ENCODE measurements around the gene SV2B. TPM values are rescaled to one million over a fixed set of nuclear protein-coding genes. Genes with fewer than 3 reads are reported as not detected.

SV2B gene
- total RNA-seq, 1 experiment from 2014 or later: 0.44 TPM

GRCh38 chr15:91329914-91330313, 229.9 kb downstream of the SV2B start:
- ChIA-PET POLR2A (no interaction called here), CTCF (interaction anchor here (2.8 kb wide), 1 partner anchor 27 kb away, joined by 13 read pairs; no protein-coding TSS in a partner anchor)
- no peak for TF ChIP-seq CTCF (IDR thresholded peaks at IDR 0.05; ENCODE audit: unreplicated experiment)
- no peak for DNase-seq (ENCODE audit: unreplicated experiment)
- intact Hi-C loops (cut with micrococcal nuclease): no loop called here
- Mint-ChIP-seq H3K27me3 (ENCODE audit: insufficient read depth, unreplicated experiment) (no peaks in the 10 kb centered on the region), H3K27ac (ENCODE audit: low read depth, unreplicated experiment) (no peak overlapping the region), H3K36me3 (ENCODE audit: insufficient read depth, unreplicated experiment) (peaks cover 5% of the 10 kb centered on the region), H3K9me3 (ENCODE audit: unreplicated experiment) (no peaks in the 10 kb centered on the region), H3K4me1 (ENCODE audit: insufficient read depth, unreplicated experiment) (no peaks in the 10 kb centered on the region), H3K4me3 (ENCODE audit: unreplicated experiment) (no peak overlapping the region)
- no TSS peak for BruUV-seq (replicated peaks)

GRCh38 chr15:91331581-91331980, 231.5 kb downstream of the SV2B start:
- H3K9me3 Mint-ChIP-seq (ENCODE audit: unreplicated experiment): no peaks in the 10 kb centered on the region
- no peak overlapping the region for H3K4me3 Mint-ChIP-seq (ENCODE audit: unreplicated experiment)
- peaks cover 7% of the 10 kb centered on the region for H3K27me3 Mint-ChIP-seq (ENCODE audit: insufficient read depth, unreplicated experiment)
- DNase-seq (ENCODE audit: unreplicated experiment): no peak
- ChIA-PET POLR2A (interaction anchor here (0.6 kb wide), 1 partner anchor 234 kb away, joined by 3 read pairs; no protein-coding TSS in a partner anchor), CTCF (interaction anchor here (0.6 to 2.8 kb wide), 7 partner anchors 29 to 810 kb away, joined by 3 to 13 read pairs (median 4); no protein-coding TSS in a partner anchor)
- no TSS peak for BruUV-seq (replicated peaks)
- no peaks in the 10 kb centered on the region for H3K4me1 Mint-ChIP-seq (ENCODE audit: insufficient read depth, unreplicated experiment)
- TF ChIP-seq CTCF (IDR thresholded peaks at IDR 0.05; ENCODE audit: unreplicated experiment): no peak
- H3K36me3 Mint-ChIP-seq (ENCODE audit: insufficient read depth, unreplicated experiment): peaks cover 5% of the 10 kb centered on the region
- intact Hi-C loops (cut with micrococcal nuclease): no loop called here
- no peak overlapping the region for H3K27ac Mint-ChIP-seq (ENCODE audit: low read depth, unreplicated experiment)

GRCh38 chr15:91335702-91336101, 235.6 kb downstream of the SV2B start:
- CTCF ChIA-PET: interaction anchor here (1.6 kb wide), 1 partner anchor 63 kb away, joined by 4 read pairs; no protein-coding TSS in a partner anchor
- Mint-ChIP-seq H3K4me3 (ENCODE audit: unreplicated experiment) (no peak overlapping the region), H3K27ac (ENCODE audit: low read depth, unreplicated experiment) (no peak overlapping the region), H3K36me3 (ENCODE audit: insufficient read depth, unreplicated experiment) (peaks cover 7% of the 10 kb centered on the region), H3K27me3 (ENCODE audit: insufficient read depth, unreplicated experiment) (peaks cover 15% of the 10 kb centered on the region), H3K4me1 (ENCODE audit: insufficient read depth, unreplicated experiment) (no peaks in the 10 kb centered on the region), H3K9me3 (ENCODE audit: unreplicated experiment) (no peaks in the 10 kb centered on the region)
- no peak for DNase-seq (ENCODE audit: unreplicated experiment)
- BruUV-seq (replicated peaks): no TSS peak
- intact Hi-C loops (cut with micrococcal nuclease): no loop called here
- no peak for TF ChIP-seq CTCF (IDR thresholded peaks at IDR 0.05; ENCODE audit: unreplicated experiment)
- POLR2A ChIA-PET: no interaction called here

- no peak for TF ChIP-seq CTCF (IDR thresholded peaks at IDR 0.05; ENCODE audit: unreplicated experiment)
- DNase-seq (ENCODE audit: unreplicated experiment): no peak
- intact Hi-C loops (cut with micrococcal nuclease): no loop called here
- Mint-ChIP-seq H3K27ac (ENCODE audit: low read depth, unreplicated experiment) (no peak overlapping the region), H3K9me3 (ENCODE audit: unreplicated experiment) (no peaks in the 10 kb centered on the region), H3K4me1 (ENCODE audit: insufficient read depth, unreplicated experiment) (no peaks in the 10 kb centered on the region), H3K36me3 (ENCODE audit: insufficient read depth, unreplicated experiment) (peaks cover 7% of the 10 kb centered on the region), H3K4me3 (ENCODE audit: unreplicated experiment) (no peak overlapping the region), H3K27me3 (ENCODE audit: insufficient read depth, unreplicated experiment) (peaks cover 15% of the 10 kb centered on the region)
- CTCF ChIA-PET: interaction anchor here (0.6 kb wide), 1 partner anchor 763 kb away, joined by 3 read pairs; no protein-coding TSS in a partner anchor
- no TSS peak for BruUV-seq (replicated peaks)
- POLR2A ChIA-PET: no interaction called here
Observed at GRCh38 chr15:91336687-91337086, 236.6 kb downstream of the SV2B start.

All from MCF 10A (cell line).